ENCODE measurements around the gene EIF2B4.

GRCh38 chr2:27416151-27416550 lies 46.0 kb upstream of the EIF2B4 start:
- TF ChIP-seq, protein P1, sequence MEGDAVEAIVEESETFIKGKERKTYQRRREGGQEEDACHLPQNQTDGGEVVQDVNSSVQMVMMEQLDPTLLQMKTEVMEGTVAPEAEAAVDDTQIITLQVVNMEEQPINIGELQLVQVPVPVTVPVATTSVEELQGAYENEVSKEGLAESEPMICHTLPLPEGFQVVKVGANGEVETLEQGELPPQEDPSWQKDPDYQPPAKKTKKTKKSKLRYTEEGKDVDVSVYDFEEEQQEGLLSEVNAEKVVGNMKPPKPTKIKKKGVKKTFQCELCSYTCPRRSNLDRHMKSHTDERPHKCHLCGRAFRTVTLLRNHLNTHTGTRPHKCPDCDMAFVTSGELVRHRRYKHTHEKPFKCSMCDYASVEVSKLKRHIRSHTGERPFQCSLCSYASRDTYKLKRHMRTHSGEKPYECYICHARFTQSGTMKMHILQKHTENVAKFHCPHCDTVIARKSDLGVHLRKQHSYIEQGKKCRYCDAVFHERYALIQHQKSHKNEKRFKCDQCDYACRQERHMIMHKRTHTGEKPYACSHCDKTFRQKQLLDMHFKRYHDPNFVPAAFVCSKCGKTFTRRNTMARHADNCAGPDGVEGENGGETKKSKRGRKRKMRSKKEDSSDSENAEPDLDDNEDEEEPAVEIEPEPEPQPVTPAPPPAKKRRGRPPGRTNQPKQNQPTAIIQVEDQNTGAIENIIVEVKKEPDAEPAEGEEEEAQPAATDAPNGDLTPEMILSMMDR (IDR thresholded peaks at IDR 0.05): no peak
- TF ChIP-seq POLR2AphosphoS5 (IDR thresholded peaks at IDR 0.05; ENCODE audit: low read depth, low read length): no peak
- TF ChIP-seq SIN3A (IDR thresholded peaks at IDR 0.05; ENCODE audit: borderline replicate concordance, insufficient read depth, low read depth, low read length): no peak
- TF ChIP-seq, protein P2, sequence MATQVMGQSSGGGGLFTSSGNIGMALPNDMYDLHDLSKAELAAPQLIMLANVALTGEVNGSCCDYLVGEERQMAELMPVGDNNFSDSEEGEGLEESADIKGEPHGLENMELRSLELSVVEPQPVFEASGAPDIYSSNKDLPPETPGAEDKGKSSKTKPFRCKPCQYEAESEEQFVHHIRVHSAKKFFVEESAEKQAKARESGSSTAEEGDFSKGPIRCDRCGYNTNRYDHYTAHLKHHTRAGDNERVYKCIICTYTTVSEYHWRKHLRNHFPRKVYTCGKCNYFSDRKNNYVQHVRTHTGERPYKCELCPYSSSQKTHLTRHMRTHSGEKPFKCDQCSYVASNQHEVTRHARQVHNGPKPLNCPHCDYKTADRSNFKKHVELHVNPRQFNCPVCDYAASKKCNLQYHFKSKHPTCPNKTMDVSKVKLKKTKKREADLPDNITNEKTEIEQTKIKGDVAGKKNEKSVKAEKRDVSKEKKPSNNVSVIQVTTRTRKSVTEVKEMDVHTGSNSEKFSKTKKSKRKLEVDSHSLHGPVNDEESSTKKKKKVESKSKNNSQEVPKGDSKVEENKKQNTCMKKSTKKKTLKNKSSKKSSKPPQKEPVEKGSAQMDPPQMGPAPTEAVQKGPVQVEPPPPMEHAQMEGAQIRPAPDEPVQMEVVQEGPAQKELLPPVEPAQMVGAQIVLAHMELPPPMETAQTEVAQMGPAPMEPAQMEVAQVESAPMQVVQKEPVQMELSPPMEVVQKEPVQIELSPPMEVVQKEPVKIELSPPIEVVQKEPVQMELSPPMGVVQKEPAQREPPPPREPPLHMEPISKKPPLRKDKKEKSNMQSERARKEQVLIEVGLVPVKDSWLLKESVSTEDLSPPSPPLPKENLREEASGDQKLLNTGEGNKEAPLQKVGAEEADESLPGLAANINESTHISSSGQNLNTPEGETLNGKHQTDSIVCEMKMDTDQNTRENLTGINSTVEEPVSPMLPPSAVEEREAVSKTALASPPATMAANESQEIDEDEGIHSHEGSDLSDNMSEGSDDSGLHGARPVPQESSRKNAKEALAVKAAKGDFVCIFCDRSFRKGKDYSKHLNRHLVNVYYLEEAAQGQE (IDR thresholded peaks at IDR 0.05; ENCODE audit: insufficient read depth in 1 of 2, low read depth in 2 of 2, low read length in 1 of 2): no peak
- no peak for TF ChIP-seq TCF7L2 (IDR thresholded peaks at IDR 0.05; ENCODE audit: low read depth, low read length)
